Measurements from ENCODE around the gene WFDC1.

The WFDC1 gene

GRCh38 chr16:84379008-84379708, 84.5 kb downstream of the WFDC1 start:
- DNase-seq, result no peak

All from fibroblast of skin of abdomen (primary cell).